GM18508 (cell line): ENCODE data around the gene SPINK5.
"Not testable (repeated sequence)": the region's sequence is repeated elsewhere in the genome, so short reads cannot be mapped to it uniquely, and the experiment has no call there.

Experiments used
- ATAC-seq: cut with Tn5 transposase; IDR thresholded peaks from one replicate; pipeline ENCODE4 v1.9.1; 2021; ENCODE audit warnings: moderate number of reproducible peaks; ENCODE audit not compliant: insufficient read depth, unreplicated experiment

The SPINK5 gene, protein sequence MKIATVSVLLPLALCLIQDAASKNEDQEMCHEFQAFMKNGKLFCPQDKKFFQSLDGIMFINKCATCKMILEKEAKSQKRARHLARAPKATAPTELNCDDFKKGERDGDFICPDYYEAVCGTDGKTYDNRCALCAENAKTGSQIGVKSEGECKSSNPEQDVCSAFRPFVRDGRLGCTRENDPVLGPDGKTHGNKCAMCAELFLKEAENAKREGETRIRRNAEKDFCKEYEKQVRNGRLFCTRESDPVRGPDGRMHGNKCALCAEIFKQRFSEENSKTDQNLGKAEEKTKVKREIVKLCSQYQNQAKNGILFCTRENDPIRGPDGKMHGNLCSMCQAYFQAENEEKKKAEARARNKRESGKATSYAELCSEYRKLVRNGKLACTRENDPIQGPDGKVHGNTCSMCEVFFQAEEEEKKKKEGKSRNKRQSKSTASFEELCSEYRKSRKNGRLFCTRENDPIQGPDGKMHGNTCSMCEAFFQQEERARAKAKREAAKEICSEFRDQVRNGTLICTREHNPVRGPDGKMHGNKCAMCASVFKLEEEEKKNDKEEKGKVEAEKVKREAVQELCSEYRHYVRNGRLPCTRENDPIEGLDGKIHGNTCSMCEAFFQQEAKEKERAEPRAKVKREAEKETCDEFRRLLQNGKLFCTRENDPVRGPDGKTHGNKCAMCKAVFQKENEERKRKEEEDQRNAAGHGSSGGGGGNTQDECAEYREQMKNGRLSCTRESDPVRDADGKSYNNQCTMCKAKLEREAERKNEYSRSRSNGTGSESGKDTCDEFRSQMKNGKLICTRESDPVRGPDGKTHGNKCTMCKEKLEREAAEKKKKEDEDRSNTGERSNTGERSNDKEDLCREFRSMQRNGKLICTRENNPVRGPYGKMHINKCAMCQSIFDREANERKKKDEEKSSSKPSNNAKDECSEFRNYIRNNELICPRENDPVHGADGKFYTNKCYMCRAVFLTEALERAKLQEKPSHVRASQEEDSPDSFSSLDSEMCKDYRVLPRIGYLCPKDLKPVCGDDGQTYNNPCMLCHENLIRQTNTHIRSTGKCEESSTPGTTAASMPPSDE

GRCh38 chr5:148063861-148064260 is at the start of gene SPINK5:
TSS of gene SPINK5 (plus strand) at chr5:148063980. CDS start at chr5:148064045, 65 bp downstream.
- ATAC-seq = no peak

- no peak for ATAC-seq
These were observed 49.5 kb upstream of the SPINK5 start for GRCh38 chr5:148014276-148014675.

- no peak for ATAC-seq
These were observed 43.4 kb upstream of the SPINK5 start for GRCh38 chr5:148020257-148020988.

DNA sequence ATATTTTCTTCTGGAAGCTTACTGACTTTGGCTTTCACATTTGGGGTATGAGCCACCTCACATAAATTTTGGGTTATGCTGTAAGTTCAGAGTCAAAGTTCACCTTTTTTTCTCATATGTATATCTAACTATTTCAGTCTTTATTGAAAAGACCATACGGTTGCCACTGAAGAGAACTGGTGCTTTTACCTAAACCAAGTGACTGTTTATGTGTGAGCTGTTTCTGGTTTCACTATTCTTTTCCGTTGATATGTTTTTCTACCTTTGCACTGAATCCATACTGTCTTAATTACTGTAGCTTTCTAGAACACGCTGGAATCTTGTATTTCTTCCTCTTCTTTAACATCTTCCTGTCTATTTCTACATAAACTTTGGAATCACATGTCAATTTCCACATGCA is 36.3 kb upstream of the SPINK5 start:
- ATAC-seq = no peak

- ATAC-seq = no peak
These were observed 34.6 kb upstream of the SPINK5 start for GRCh38 chr5:148029131-148029530.

- no peak for ATAC-seq
These were observed 30.6 kb upstream of the SPINK5 start for GRCh38 chr5:148033134-148033533.

GRCh38 chr5:148035676-148036075 is 28.1 kb upstream of the SPINK5 start:
- no peak for ATAC-seq

- ATAC-seq = no peak
These were observed 20.9 kb upstream of the SPINK5 start for GRCh38 chr5:148042881-148043280.

DNA sequence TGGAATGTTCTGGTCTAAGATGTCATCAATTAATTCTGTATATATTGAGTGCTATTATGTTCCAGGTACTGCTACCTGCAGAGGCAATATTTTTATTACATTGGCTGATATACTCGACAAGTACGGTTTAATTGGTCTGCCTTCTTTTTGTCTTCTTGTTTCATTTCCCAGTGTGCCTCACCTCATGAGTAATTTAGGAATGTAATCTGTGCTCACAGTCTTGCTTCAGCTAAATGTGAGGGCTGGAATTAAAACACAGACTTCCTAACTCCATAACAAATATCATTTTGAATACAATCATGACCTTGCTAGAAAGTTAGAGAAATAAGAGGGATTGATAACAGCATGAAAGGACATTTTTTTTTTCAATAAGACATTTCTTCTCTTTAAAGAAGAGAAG is 20.1 kb upstream of the SPINK5 start:
- no peak for ATAC-seq

DNA sequence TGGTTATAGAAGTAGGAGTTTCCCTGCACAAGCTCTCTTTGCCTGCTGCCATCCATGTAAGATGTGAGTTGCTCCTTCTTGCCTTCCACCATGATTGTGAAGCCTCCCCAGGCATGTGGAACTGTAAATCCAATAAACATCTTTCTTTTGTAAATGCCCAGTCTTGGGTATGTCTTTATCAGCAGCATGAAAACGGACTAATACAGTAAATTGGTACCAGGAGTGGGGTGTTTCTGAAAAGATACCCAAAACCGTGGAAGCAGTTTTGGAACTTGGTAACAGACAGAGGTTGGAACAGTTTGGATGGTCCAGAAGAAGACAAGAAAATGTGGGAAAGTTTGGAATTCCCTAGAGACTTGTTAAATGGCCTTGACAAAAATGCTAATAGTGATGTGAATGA is 8.6 kb upstream of the SPINK5 start:
- ATAC-seq = not testable (repeated sequence)

GRCh38 chr5:148060309-148060708 is 3.5 kb upstream of the SPINK5 start:
- no peak for ATAC-seq

DNA sequence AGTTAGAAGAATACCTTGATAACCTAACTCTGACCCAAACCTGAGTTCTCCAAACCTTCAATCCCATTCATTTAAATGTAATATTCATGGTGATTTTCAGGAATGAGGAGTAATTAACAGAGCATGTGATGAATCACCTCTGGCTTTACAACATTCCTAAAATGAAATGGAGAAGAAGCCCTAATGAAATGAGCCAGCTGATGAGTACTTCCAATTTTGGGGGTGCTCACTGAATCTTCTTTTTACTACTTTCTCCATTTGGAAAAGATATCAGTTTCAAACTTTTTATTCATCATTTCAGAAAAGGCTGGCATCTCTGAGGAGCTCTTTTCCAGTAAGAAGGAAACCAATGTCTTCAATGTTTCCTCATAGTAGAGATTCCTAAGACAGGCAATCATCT is 2.9 kb upstream of the SPINK5 start:
- no peak for ATAC-seq

DNA sequence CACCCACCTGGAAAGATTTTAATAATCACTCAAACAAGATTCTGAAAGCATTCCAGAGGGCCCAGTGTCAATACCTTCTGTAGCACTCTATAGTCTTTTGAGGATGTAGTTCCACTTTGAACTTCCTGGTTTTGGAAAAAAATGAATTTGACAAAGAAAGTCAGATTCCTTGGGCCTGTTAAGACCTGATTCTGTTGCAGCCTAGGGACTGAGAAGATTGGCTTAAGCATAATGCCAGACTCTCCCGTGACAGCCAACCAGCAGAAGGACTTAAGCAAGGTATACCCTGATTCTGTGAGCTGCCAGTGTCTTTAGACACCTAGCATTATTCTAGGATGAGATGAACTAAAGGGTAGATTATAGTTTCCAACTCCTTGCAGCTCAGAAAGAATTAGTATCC is 6.8 kb downstream of the SPINK5 start:
- no peak for ATAC-seq

DNA sequence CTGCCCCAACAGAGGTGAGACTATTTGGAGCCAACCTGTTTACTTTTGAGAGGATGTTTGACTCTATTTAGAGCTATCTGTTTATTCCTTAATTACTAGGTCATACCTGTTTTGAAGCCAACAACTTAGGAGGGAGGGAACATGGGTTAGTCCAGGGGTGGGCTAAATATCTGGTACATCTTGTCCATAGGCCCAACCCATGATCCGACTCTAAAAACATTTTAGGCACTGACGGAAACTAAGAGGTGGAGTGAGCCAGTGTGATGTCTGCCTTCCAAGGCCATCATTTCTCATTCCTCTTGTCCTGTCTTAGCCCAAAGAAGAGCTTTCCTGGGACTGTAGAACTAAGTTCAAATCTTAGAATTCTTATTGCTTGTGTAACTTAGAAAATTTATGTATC is 8.4 kb downstream of the SPINK5 start:
- ATAC-seq = no peak

GRCh38 chr5:148075529-148075928 is 11.7 kb downstream of the SPINK5 start:
- ATAC-seq = no peak

- no peak for ATAC-seq
These were observed 19.4 kb downstream of the SPINK5 start for GRCh38 chr5:148083203-148083602.

DNA sequence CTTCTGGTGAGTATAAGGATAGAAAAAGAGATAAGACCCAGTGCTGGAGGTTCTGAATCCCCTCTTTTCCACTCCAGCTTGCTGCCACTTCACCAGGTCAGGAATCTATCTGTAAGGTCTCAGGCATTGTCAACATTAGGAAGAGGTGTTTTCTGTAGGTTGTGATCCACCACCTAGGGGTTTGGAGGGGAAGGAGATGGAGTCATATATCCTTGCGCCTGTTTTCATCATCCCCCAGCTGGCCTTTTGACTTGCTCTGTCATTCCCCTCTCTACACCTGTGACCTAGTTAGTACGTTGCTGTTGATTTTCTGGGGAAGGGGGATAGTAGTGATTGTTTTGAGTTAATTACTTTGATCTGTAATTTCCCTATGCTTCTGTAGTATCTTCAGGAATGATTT is 20.5 kb downstream of the SPINK5 start:
- no peak for ATAC-seq

DNA sequence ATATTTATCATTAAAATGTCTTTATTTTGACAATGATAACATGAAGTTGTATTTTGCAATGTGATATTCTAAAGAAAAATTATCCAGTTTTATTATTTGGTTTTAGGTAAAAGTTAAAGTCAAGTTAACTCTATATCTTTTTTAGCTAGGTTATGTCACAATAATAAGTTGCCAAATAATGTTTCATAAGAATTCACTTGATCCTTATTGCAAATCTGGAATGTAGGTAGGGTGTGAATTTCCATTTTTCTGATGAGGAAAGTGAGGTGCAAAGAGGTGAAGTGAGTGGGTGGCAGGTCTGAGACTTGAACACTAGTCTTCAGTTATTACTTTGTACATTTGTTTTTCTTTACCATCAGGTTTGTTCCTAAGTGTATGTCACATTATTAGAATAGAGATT is 21.5 kb downstream of the SPINK5 start:
- ATAC-seq = no peak

- ATAC-seq = no peak
These were observed 22.4 kb downstream of the SPINK5 start for GRCh38 chr5:148085977-148086705.
